HG03558 (cell line): Measurements from ENCODE around the gene PDE4D.
"Not testable (repeated sequence)": the region's sequence is repeated elsewhere in the genome, so short reads cannot be mapped to it uniquely, and the experiment has no call there.

Experiments
- ATAC-seq: cut with Tn5 transposase; IDR thresholded peaks from one replicate; pipeline ENCODE4 v1.9.1; 2021; ENCODE audit warnings: moderate number of reproducible peaks; ENCODE audit not compliant: unreplicated experiment; ENCODE audit errors: extremely low read depth

The PDE4D gene

GRCh38 chr5:59027145-59027907 lies 866.2 kb downstream of the PDE4D start:
- no peak for ATAC-seq

DNA sequence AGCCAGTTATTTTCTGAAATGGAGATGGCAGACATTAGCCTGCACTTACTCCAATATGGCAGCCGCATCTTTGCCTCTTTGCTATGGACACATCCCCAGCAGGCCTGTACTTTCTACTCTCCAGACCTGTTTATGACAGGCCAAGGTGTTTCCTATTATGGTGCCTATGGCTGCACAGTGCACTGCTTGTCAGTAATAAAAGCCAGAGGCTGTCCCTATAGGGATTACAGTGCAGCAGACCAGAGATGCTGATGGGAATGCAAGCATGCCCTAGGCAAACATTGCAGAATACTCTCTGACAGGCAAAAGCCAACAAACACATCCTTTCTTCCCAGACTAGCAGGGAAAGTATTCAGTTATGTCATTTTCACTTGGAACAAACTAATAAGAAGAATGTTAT lies 867.8 kb downstream of the PDE4D start:
- ATAC-seq = no peak

DNA sequence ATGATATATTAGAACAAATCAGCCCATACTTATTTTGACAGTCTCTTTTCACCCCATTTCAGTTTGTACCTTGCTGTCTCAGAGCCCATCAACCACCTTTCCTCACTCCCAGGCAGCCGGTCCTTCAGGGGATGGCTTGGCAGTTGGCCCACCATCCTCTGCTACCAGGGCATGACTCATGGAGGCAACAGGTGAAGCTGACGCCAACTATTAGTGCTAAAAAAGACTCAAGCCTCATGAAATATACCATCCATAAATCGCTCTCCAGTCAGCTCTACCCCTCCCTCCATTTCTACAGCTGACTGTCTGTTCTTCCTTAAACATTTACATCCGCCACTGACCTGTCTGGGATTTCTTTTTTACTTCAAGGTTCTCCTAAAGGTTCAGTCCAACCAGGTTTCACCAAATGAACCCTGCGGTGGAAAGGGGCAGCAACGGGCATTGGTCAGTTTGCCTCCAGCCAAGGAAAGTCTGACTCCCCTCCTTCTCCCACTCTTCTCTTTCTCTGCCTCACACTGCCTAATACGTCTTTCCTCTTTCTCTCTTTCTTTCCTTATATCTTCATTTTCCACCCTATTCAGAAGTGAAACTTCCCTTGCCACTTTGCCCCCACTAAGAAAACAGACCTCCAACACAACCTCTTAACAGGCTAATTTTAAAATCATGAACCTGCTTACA lies 871.5 kb downstream of the PDE4D start:
- ATAC-seq = no peak

DNA sequence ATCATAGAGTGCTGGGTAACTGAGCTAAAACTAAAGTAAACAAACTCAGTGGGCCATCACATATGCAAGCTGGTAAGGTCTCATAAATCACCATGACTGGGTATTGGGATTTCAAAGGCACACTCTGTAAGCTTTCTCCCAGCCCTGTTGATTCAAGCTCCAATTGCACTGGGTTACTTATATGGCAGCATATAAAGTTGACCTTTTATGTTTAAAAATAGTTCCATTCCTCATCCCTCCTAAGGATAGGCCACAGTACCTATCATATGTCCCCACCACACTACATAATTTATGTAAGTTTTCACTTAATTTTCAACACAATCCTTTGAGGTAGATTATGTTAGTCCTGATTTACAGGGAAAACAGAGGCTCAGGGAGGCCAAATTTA lies 872.2 kb downstream of the PDE4D start:
- ATAC-seq = no peak

- ATAC-seq = no peak
Observed at GRCh38 chr5:59020611-59021285, 872.8 kb downstream of the PDE4D start.

GRCh38 chr5:59019078-59019477 lies 874.4 kb downstream of the PDE4D start:
- ATAC-seq = no peak

DNA sequence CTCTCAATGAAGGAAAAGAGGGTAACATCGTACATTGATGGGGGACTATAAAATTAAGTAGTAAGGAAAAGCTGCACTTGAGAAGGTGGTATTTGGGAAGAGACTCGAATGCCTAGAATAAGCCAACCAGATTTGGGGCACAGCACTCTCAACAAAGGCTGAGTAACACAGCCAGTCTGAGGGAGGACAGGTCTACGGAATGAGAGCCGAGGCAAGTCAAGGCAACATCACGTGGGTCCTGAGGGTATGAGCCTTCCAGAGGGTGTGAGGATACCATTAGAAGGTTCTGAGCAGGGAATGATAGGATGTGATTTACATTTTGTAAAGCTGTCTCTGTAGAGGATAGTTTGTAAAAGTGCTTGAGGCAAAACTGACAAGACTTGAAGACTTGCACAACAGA lies 876.6 kb downstream of the PDE4D start:
- no peak for ATAC-seq

- no peak for ATAC-seq
Observed at GRCh38 chr5:59008816-59009473, 884.6 kb downstream of the PDE4D start.

- ATAC-seq = no peak
Observed at GRCh38 chr5:59007460-59008063, 886.0 kb downstream of the PDE4D start.

GRCh38 chr5:59005934-59006701 lies 887.4 kb downstream of the PDE4D start:
- no peak for ATAC-seq

- ATAC-seq = no peak
Observed at GRCh38 chr5:59003641-59004040, 889.9 kb downstream of the PDE4D start.

DNA sequence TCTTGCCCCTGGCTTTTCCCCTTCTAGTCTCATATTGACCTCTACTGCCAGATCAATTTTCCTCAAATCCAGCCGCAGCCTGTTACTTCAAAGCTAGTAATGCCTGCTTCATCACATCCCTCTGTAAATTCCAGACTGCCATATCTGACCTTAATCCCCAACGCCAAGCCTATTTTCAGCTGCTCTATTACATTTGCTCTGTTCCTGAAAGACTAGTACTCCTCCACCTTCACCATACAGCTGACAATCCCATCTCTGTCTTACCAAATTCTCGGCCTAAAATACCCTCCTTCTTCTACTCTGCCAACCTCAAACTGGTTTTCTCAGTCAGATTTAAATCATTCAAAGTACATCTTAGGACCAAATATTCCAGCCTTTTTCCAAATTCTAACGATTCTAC lies 890.4 kb downstream of the PDE4D start:
- ATAC-seq = no peak

GRCh38 chr5:59002162-59002825 lies 891.2 kb downstream of the PDE4D start:
- ATAC-seq = no peak

GRCh38 chr5:59001716-59002115 lies 891.8 kb downstream of the PDE4D start:
- ATAC-seq = no peak

GRCh38 chr5:59001154-59001553 lies 892.4 kb downstream of the PDE4D start:
- ATAC-seq = no peak

- no peak for ATAC-seq
Observed at GRCh38 chr5:59000211-59000610, 893.3 kb downstream of the PDE4D start.

GRCh38 chr5:58999804-59000203 lies 893.7 kb downstream of the PDE4D start:
- no peak for ATAC-seq

DNA sequence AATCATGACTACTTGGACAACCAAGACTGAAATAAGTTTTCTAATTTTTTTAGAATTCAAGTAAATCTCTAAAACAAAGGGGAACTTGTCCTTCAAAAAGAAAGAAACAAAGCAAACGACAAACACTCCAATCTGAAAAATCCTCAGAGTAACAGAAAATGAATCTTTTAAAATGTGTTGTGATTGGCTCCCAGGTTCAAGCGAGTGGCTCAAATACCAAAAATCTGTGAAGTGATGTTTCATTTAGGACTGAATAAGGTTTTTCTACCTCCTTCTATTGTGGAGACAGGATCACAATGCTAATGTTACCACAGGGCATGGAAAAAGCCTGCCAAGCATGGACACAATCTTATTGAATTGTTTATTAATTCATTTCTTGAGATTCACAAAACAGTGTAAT lies 895.0 kb downstream of the PDE4D start:
- no peak for ATAC-seq

DNA sequence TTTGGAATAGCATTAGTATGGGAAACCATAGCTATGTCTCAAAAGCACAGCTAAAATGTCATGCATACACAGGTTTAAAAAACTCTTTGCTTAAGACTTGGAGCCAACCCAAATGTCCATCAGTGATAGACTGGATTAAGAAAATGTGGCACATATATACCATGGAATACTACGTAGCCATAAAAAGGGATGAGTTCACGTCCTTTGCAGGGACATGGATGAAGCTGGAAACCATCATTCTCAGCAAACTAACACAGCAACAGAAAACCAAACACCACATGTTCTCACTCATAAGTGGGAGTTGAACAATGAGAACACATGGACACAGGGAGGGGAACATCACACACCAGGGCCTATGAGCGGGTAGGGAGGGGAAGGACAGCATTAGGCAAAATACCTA lies 897.7 kb downstream of the PDE4D start:
- not testable (repeated sequence) for ATAC-seq
